ENCODE data around the gene RAB28. TPM values are rescaled to one million over a fixed set of nuclear protein-coding genes. Genes with fewer than 3 reads are reported as not detected.

RAB28 gene
- total and polyA plus RNA-seq, 9 of the 15 experiments (the other 6 are each of a cell fraction or from before 2014, with no cell fraction given) = 6.7 to 40.4 (median 23.0) TPM

DNA sequence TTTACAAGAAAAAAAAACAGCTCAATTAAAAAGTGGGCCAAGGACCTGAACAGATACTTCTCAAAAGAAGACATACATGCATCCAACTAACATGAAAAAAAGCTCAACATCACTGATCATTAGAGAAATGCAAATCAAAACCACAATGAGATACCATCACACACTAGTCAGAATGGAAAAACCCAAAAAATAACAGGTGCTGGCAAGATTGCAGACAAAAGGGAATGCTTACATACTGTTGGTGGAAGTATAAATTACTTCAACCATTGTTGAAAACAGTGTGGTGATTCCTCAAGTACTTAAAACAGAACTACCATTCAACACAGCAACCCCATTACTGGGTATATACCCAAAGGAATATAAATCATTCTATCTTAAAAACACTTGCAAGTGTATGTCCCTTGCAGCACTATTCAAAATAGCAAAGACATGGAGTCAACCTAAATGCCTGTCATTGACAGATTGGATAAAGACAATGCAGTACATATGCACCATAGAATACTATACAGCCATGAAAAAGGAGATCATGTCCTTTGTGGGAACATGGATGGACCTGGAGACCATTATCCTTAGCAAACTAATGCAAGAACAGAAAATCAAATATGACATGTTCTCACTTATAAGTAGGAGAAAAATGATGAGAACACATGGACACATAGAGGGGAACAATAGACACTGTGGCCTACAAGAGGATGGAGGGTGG lies 97.6 kb downstream of the RAB28 start (continued):
- no peak for TF ChIP-seq ZBTB11 (CRISPR knock-in tag; IDR thresholded peaks at IDR 0.05)
- TF ChIP-seq GABPB2 (CRISPR knock-in tag; conservative IDR thresholded peaks at IDR 0.05) = no peak
- TF ChIP-seq, protein P1, sequence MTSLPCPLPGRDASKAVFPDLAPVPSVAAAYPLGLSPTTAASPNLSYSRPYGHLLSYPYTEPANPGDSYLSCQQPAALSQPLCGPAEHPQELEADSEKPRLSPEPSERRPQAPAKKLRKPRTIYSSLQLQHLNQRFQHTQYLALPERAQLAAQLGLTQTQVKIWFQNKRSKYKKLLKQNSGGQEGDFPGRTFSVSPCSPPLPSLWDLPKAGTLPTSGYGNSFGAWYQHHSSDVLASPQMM (CRISPR knock-in tag; IDR thresholded peaks at IDR 0.05) = no peak
- TF ChIP-seq, protein P2, sequence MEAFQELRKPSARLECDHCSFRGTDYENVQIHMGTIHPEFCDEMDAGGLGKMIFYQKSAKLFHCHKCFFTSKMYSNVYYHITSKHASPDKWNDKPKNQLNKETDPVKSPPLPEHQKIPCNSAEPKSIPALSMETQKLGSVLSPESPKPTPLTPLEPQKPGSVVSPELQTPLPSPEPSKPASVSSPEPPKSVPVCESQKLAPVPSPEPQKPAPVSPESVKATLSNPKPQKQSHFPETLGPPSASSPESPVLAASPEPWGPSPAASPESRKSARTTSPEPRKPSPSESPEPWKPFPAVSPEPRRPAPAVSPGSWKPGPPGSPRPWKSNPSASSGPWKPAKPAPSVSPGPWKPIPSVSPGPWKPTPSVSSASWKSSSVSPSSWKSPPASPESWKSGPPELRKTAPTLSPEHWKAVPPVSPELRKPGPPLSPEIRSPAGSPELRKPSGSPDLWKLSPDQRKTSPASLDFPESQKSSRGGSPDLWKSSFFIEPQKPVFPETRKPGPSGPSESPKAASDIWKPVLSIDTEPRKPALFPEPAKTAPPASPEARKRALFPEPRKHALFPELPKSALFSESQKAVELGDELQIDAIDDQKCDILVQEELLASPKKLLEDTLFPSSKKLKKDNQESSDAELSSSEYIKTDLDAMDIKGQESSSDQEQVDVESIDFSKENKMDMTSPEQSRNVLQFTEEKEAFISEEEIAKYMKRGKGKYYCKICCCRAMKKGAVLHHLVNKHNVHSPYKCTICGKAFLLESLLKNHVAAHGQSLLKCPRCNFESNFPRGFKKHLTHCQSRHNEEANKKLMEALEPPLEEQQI (IDR thresholded peaks at IDR 0.05) = peak; percentile 68; the same call in 1 of the 2 replicates
- no peak for TF ChIP-seq NR0B1 (IDR thresholded peaks at IDR 0.05; ENCODE audit: partially characterized antibody)
- TF ChIP-seq, protein P3, sequence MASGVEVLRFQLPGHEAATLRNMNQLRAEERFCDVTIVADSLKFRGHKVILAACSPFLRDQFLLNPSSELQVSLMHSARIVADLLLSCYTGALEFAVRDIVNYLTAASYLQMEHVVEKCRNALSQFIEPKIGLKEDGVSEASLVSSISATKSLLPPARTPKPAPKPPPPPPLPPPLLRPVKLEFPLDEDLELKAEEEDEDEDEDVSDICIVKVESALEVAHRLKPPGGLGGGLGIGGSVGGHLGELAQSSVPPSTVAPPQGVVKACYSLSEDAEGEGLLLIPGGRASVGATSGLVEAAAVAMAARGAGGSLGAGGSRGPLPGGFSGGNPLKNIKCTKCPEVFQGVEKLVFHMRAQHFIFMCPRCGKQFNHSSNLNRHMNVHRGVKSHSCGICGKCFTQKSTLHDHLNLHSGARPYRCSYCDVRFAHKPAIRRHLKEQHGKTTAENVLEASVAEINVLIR (CRISPR knock-in tag; IDR thresholded peaks at IDR 0.05) = no peak
- TF ChIP-seq, protein P4, sequence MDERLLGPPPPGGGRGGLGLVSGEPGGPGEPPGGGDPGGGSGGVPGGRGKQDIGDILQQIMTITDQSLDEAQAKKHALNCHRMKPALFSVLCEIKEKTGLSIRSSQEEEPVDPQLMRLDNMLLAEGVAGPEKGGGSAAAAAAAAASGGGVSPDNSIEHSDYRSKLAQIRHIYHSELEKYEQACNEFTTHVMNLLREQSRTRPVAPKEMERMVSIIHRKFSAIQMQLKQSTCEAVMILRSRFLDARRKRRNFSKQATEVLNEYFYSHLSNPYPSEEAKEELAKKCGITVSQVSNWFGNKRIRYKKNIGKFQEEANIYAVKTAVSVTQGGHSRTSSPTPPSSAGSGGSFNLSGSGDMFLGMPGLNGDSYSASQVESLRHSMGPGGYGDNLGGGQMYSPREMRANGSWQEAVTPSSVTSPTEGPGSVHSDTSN (CRISPR knock-in tag; IDR thresholded peaks at IDR 0.05; ENCODE audit: low read depth) = no peak
- TF ChIP-seq, protein P4 (tag; conservative IDR thresholded peaks at IDR 0.05; ENCODE audit: low read depth) = no peak
- no peak for TF ChIP-seq MAFG (tag; conservative IDR thresholded peaks at IDR 0.05)
- no peak for TF ChIP-seq ZNF780A (CRISPR knock-in tag; IDR thresholded peaks at IDR 0.05)
